Upper lobe of right lung (tissue), 1 donor: ENCODE measurements around the gene INTS1. TPM values are rescaled to one million over a fixed set of nuclear protein-coding genes. Genes with fewer than 3 reads are reported as not detected.

Experiments
- ATAC-seq: fragments of 200-7000 bp; cut with Tn5 transposase; one replicate; pipeline ENCODE4 v1.9.1; 2020; ENCODE audit warnings: mild to moderate bottlenecking, moderate library complexity
- DNase-seq: peaks from one replicate; pipeline ENCODE4 v3.0.0-alpha.2; 2020
- H3K27ac ChIP-seq: fragments of 200-600 bp; one replicate; pipeline ENCODE4 v1.8.0; 2022
- H3K27me3 ChIP-seq: fragments of 200-600 bp; one replicate; pipeline ENCODE4 v1.8.0; 2022; ENCODE audit warnings: mild to moderate bottlenecking
- H3K36me3 ChIP-seq: fragments of 200-600 bp; one replicate; pipeline ENCODE4 v1.8.0; 2022
- H3K4me1 ChIP-seq: fragments of 200-600 bp; one replicate; pipeline ENCODE4 v1.8.0; 2022
- H3K4me3 ChIP-seq: fragments of 200-600 bp; one replicate; pipeline ENCODE4 v1.8.0; 2022; ENCODE audit warnings: mild to moderate bottlenecking
- H3K9me3 ChIP-seq: fragments of 200-600 bp; one replicate; pipeline ENCODE4 v1.8.0; 2022
- CTCF ChIP-seq: fragments of 200-600 bp; IDR thresholded peaks from one replicate; pipeline ENCODE4 v1.8.0; 2022; ENCODE audit warnings: antibody characterized with exemption
- intact Hi-C: fragments of 100-400 bp; cut with DNase I; formaldehyde crosslinking; loops from one replicate; pipeline ENCODE4 v1.11.0; 2022
- total RNA-seq: library from RNA; stranded (reverse); fragmentation: NEBNext Ultra II Directional; extraction: Animal tissue kit (Norgen Biotek cat#: 25700); gene quantifications from one replicate; pipeline ENCODE4 v1.2.1, GENCODE V29; 2021
- donor health status: DM: no; HTN: yes; CAD: no; lungs with severe emphysema.

Gene INTS1
- total RNA-seq, 1 donor from 2014 or later: 49.2 TPM

GRCh38 chr7:1510780-1511154 is 6.6 kb upstream of the INTS1 start:
- Histone ChIP-seq H3K4me3 (no peak overlapping the region), H3K27ac (no peak overlapping the region), H3K9me3 (no peaks in the 10 kb centered on the region), H3K27me3 (no peaks in the 10 kb centered on the region), H3K36me3 (no peaks in the 10 kb centered on the region), H3K4me1 (peaks cover 4% of the 10 kb centered on the region)
- ATAC-seq (no peak), DNase-seq (no peak)
- intact Hi-C loops: no loop called here
- no peak for TF ChIP-seq CTCF

- H3K27ac ChIP-seq: no peak overlapping the region
- ATAC-seq (no peak), DNase-seq (no peak)
- H3K27me3 ChIP-seq: no peaks in the 10 kb centered on the region
- H3K4me1 ChIP-seq: peaks cover 4% of the 10 kb centered on the region
- TF ChIP-seq CTCF: no peak
- no peaks in the 10 kb centered on the region for H3K36me3 ChIP-seq
- no peaks in the 10 kb centered on the region for H3K9me3 ChIP-seq
- intact Hi-C loops: no loop called here
- H3K4me3 ChIP-seq: no peak overlapping the region
These were observed 5.0 kb upstream of the INTS1 start for GRCh38 chr7:1509226-1509625.

GRCh38 chr7:1508277-1508758 is 4.1 kb upstream of the INTS1 start:
- no peak for TF ChIP-seq CTCF
- H3K27ac ChIP-seq: no peak overlapping the region
- H3K36me3 ChIP-seq: no peaks in the 10 kb centered on the region
- DNase-seq (no peak), ATAC-seq (no peak)
- intact Hi-C loops: no loop called here
- H3K4me1 ChIP-seq: peaks cover 6% of the 10 kb centered on the region
- no peak overlapping the region for H3K4me3 ChIP-seq
- no peaks in the 10 kb centered on the region for H3K27me3 ChIP-seq
- no peaks in the 10 kb centered on the region for H3K9me3 ChIP-seq

- peak; percentile 74 for DNase-seq
- H3K27ac ChIP-seq: no peak overlapping the region
These were observed 1.8 kb upstream of the INTS1 start for GRCh38 chr7:1505731-1506550.

GRCh38 chr7:1503390-1503789 is 799 bp downstream of the INTS1 start:
- DNase-seq (no peak), ATAC-seq (no peak)
- Histone ChIP-seq H3K36me3 (peaks cover 40% of the 10 kb centered on the region), H3K9me3 (no peaks in the 10 kb centered on the region), H3K4me3 (peak overlapping the region; percentile 97), H3K27ac (no peak overlapping the region), H3K4me1 (peaks cover 15% of the 10 kb centered on the region), H3K27me3 (no peaks in the 10 kb centered on the region)
- intact Hi-C loops: no loop called here
- TF ChIP-seq CTCF: no peak

More at GRCh38 chr7:1505731-1506550, 1.8 kb upstream of the INTS1 start:
- intact Hi-C loops: no loop called here
- peaks cover 17% of the 10 kb centered on the region for H3K36me3 ChIP-seq
- peaks cover 15% of the 10 kb centered on the region for H3K4me1 ChIP-seq
- no peaks in the 10 kb centered on the region for H3K27me3 ChIP-seq
- H3K4me3 ChIP-seq: no peak overlapping the region
- ATAC-seq: peak; percentile 3
- no peaks in the 10 kb centered on the region for H3K9me3 ChIP-seq
- no peak for TF ChIP-seq CTCF
